Naive thymus-derived CD8-positive, alpha-beta T cell (primary cell): ENCODE data around the gene MDC1. TPM values are rescaled to one million over a fixed set of nuclear protein-coding genes. Genes with fewer than 3 reads are reported as not detected.
"Not testable (repeated sequence)": the region's sequence is repeated elsewhere in the genome, so short reads cannot be mapped to it uniquely, and the experiment has no call there.

Experiments
- ATAC-seq, 2 donors: fragments of 150-1000 bp; cut with Tn5 transposase in 1 of 2; sonication (Bioruptor Pico), chemical (Tn5 transposase) in 1 of 2; 1 replicate in 1 of 2; 2 replicates in 1 of 2; pipeline ENCODE4 v1.10.0; 2021; ENCODE audit warnings: mild to moderate bottlenecking in 2 of 2, moderate library complexity in 2 of 2
- POLR2A ChIA-PET: fragments of 350-600 bp; sonication (Branson Sonifier 250); formaldehyde crosslinking; loops from one replicate; lab custom pipeline; 2021; ENCODE audit warnings: antibody characterized with exemption; lab: Charles Lee
- DNase-seq, 10 donors: peaks; one replicate each; pipeline versions ENCODE4 v3.0.0 to v3.0.0-alpha.2; 2020 to 2022
- H3K27ac Mint-ChIP-seq, 10 donors: one replicate each; pipeline ENCODE4 v1.8.0; 2020 to 2022; ENCODE audit warnings: mild to moderate bottlenecking in 10 of 10, mixed read lengths in 10 of 10, moderate library complexity in 4 of 10, inconsistent platforms in 1 of 10
- H3K27me3 Mint-ChIP-seq, 5 donors: one replicate each; pipeline ENCODE4 v1.8.0; 2021 to 2022; ENCODE audit warnings: mixed read lengths in 5 of 5
- H3K36me3 Mint-ChIP-seq, 3 donors: one replicate each; pipeline ENCODE4 v1.8.0; 2020 to 2022; ENCODE audit warnings: mixed read lengths in 3 of 3, mild to moderate bottlenecking in 2 of 3, inconsistent platforms in 1 of 3
- H3K4me1 Mint-ChIP-seq, 4 donors: one replicate each; pipeline ENCODE4 v1.8.0; 2021 to 2022; ENCODE audit warnings: mixed read lengths in 4 of 4
- H3K4me3 Mint-ChIP-seq, 10 donors: one replicate each; pipeline ENCODE4 v1.8.0; 2020 to 2022; ENCODE audit warnings: mild to moderate bottlenecking in 10 of 10, mixed read lengths in 10 of 10, moderate library complexity in 6 of 10, inconsistent platforms in 1 of 10
- H3K9me3 Mint-ChIP-seq, 9 donors: one replicate each; pipeline ENCODE4 v1.8.0; 2020 to 2022; ENCODE audit warnings: mixed read lengths in 9 of 9, mild to moderate bottlenecking in 3 of 9, inconsistent platforms in 1 of 9, moderate library complexity in 1 of 9
- polyA plus RNA-seq, 3 donors: library from polyadenylated mRNA; unstranded; fragments of 300-500 nt; fragmentation: Illumina TruSeq; gene quantifications; one replicate each; pipeline ENCODE4 v1.2.3, GENCODE V29; 2021
- total RNA-seq, 8 experiments: library from RNA in 2 of 8; stranded (reverse) in 2 of 8; gene quantifications; one replicate each; pipeline ENCODE4 v1.2.3 and lab custom pipeline; 2021 to 2026

Gene MDC1
- total and polyA plus RNA-seq, 5 experiments from 2014 or later, result 1.3 to 54.9 (median 6.3) TPM

- peaks cover 21 to 47% (median 31%) of the 10 kb centered on the region in 4 donors for H3K4me1 Mint-ChIP-seq
- no peaks in the 10 kb centered on the region for H3K9me3 Mint-ChIP-seq
- peak; percentile 66 to 90 (median 80) for DNase-seq
- POLR2A ChIA-PET, result interaction anchor here (0.6 to 6.6 kb wide), 26 partner anchors 9 to 356 kb away, joined by 3 to 51 read pairs (median 4); partner anchors contain the start of genes ABCF1, DHX16, FLOT1 and IER3
- H3K4me3 Mint-ChIP-seq, result peak overlapping the region; percentile 14 to 77 (median 51)
- peak; percentile 98 to 99 for ATAC-seq
- no peaks in the 10 kb centered on the region for H3K27me3 Mint-ChIP-seq
- H3K36me3 Mint-ChIP-seq, result peaks cover 0 to 41% (median 9%) of the 10 kb centered on the region in 3 donors
- H3K27ac Mint-ChIP-seq, result peak overlapping the region; percentile 47 to 81 (median 70)
Observed at GRCh38 chr6:30730601-30731435, 13.7 kb upstream of the MDC1 start.

DNA sequence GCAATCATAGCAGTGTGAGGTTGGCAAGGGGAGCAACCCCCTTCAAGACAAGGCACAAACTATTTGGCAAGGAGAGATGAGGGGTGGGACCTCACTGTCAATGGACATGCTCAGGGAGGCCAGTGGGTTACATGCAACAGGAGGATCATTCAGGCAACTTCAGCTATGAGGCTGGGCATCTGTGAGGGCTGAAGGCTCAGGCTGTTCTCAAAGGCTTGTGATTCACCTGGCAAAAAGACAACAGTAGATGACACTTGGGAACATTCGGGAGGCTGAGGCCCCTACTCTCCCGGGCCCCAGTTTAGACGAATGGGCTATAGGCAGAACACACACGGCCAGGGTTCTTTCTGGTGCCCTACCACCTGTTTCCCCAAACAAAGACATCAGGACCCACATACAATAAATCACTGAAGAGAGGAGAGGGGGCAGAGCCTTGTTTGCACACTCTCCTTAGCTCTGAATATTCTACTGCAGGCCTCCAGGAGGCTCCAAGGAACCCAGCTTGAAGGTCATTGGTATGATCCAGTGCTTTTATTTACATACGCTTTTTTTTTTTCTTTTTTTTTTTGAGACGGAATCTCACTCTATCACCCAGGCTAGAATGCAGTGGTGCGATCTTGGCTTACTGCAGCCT, 11.0 kb upstream of the MDC1 start:
- POLR2A ChIA-PET, result interaction anchor here (0.5 to 6.6 kb wide), 10 partner anchors 47 to 1616 kb away, joined by 3 to 51 read pairs (median 4); partner anchors contain the start of gene DHX16
- Mint-ChIP-seq H3K4me1 (peaks cover 23 to 58% (median 48%) of the 10 kb centered on the region in 4 donors), H3K9me3 (no peaks in the 10 kb centered on the region), H3K36me3 (peaks cover 0 to 58% (median 14%) of the 10 kb centered on the region in 3 donors), H3K4me3 (no peak overlapping the region), H3K27ac (peak overlapping the region in 9 of 10 donors; percentile 34 to 84 (median 80)), H3K27me3 (no peaks in the 10 kb centered on the region)
- DNase-seq, result no peak
- ATAC-seq, result no peak

DNA sequence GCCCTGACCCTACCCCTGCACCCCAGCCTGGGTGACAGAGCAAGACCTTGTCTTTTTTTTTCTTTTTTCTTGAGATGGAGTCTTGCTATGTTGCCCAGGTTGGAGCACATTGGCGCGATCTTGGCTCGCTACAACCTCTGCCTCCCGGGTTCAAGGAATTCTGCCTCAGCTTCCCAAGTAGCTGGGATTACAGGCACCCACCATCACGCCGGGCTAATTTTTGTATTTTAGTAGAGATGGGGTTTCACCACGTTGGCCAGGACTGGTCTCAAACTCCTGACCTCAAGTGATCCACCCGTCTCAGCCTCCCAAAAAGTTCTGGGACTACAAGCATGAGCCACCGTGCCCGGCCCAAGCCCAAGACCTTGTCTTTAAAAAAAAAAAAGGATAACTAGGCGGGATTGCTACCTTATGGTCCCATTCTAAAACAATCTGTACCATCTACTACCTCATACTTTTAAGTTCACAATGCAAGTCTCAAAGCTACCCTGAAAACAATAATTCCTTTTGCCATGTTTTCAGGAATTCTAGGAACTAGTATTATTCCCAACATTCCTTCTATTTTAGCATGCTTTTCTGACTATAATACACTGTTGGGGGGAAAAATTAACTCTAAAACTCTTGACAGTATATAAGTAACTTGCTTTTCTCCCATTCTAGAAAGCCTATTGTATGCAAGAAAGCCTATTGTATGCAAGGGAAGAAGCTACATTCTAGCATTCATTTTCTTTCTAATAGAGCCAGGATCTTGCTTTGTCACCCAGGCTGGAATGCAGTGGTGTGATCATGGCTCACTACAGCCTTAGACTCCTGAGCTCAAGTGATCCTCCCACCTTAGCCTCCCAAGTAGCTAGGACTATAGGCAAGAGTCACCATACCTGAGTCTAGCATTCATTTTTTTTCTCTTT, 9.7 kb upstream of the MDC1 start:
- Mint-ChIP-seq H3K4me3 (no peak overlapping the region), H3K36me3 (peaks cover 0 to 58% (median 15%) of the 10 kb centered on the region in 3 donors), H3K27me3 (no peaks in the 10 kb centered on the region)

DNA sequence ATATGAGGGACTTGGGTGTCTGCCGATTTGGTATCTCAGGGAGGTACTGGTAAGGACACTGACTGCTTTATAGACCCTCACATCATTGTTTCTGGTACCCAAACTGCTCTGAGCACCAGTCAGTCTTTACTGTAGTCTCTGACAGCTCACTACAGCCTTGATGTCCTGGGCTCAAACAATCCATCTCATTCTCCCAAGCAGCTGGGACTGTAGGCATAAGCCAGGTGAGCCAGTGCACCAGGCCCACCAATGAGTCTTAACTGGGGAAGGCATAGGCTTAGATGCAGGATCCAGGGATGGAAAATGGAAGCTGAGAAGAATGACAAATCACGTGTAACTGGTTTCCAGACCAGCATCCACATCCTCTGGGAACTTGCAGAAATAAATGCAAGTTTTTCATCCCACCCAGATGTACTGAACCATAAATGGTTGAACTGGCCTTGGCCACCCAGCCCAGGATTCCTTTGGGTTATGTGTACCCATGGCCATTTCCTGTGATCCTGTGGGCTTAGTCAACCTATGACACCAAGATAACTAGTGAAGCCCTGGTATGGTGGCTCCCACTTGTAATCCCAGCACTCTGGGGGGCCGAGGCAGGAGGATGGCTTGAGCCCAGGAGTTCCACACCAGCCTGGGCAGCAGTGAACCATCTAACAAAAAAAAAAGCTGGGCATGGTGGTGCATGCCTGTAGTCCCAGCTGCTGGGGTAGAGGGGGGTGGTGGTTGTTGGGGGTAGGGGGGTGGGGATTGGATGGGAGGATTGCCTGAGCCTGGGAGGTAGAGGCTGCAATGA, 8.8 kb upstream of the MDC1 start:
- POLR2A ChIA-PET, result interaction anchor here (0.7 to 6.6 kb wide), 5 partner anchors 15 to 155 kb away, joined by 3 to 51 read pairs (median 3); partner anchors contain the start of gene ABCF1
- DNase-seq (no peak), ATAC-seq (no peak)
- H3K36me3 Mint-ChIP-seq, result peaks cover 0 to 61% (median 15%) of the 10 kb centered on the region in 3 donors
- peaks cover 29 to 65% (median 57%) of the 10 kb centered on the region in 4 donors for H3K4me1 Mint-ChIP-seq
- no peaks in the 10 kb centered on the region for H3K27me3 Mint-ChIP-seq
- no peak overlapping the region for H3K4me3 Mint-ChIP-seq
- H3K9me3 Mint-ChIP-seq, result no peaks in the 10 kb centered on the region
- peak overlapping the region in 9 of 10 donors; percentile 49 to 88 (median 82) for H3K27ac Mint-ChIP-seq

More for the DNA sequence above, 9.7 kb upstream of the MDC1 start:
- Mint-ChIP-seq H3K9me3 (no peaks in the 10 kb centered on the region), H3K4me1 (peaks cover 27 to 67% (median 57%) of the 10 kb centered on the region in 4 donors), H3K27ac (peak overlapping the region in 8 of 10 donors; percentile 52 to 84 (median 70))
- no peak for DNase-seq
- ATAC-seq, result no peak
- POLR2A ChIA-PET, result interaction anchor here (0.6 to 6.6 kb wide), 7 partner anchors 14 to 210 kb away, joined by 3 to 51 read pairs (median 3); partner anchors contain the start of gene DHX16

GRCh38 chr6:30724906-30725667, 8.0 kb upstream of the MDC1 start:
- peak overlapping the region in 9 of 10 donors; percentile 22 to 84 (median 76) for H3K27ac Mint-ChIP-seq
- POLR2A ChIA-PET, result interaction anchor here (0.7 to 14.3 kb wide), 4 partner anchors 44 to 183 kb away, joined by 3 to 594 read pairs (median 27); partner anchors contain the start of genes ABCF1 and DHX16
- H3K27me3 Mint-ChIP-seq, result no peaks in the 10 kb centered on the region
- peaks cover 23 to 56% (median 49%) of the 10 kb centered on the region in 4 donors for H3K4me1 Mint-ChIP-seq
- no peak for ATAC-seq
- H3K9me3 Mint-ChIP-seq, result no peaks in the 10 kb centered on the region
- DNase-seq, result no peak
- peak overlapping the region in 1 of 10 donors; percentile 3 for H3K4me3 Mint-ChIP-seq
- peaks cover 0 to 57% (median 17%) of the 10 kb centered on the region in 3 donors for H3K36me3 Mint-ChIP-seq

DNA sequence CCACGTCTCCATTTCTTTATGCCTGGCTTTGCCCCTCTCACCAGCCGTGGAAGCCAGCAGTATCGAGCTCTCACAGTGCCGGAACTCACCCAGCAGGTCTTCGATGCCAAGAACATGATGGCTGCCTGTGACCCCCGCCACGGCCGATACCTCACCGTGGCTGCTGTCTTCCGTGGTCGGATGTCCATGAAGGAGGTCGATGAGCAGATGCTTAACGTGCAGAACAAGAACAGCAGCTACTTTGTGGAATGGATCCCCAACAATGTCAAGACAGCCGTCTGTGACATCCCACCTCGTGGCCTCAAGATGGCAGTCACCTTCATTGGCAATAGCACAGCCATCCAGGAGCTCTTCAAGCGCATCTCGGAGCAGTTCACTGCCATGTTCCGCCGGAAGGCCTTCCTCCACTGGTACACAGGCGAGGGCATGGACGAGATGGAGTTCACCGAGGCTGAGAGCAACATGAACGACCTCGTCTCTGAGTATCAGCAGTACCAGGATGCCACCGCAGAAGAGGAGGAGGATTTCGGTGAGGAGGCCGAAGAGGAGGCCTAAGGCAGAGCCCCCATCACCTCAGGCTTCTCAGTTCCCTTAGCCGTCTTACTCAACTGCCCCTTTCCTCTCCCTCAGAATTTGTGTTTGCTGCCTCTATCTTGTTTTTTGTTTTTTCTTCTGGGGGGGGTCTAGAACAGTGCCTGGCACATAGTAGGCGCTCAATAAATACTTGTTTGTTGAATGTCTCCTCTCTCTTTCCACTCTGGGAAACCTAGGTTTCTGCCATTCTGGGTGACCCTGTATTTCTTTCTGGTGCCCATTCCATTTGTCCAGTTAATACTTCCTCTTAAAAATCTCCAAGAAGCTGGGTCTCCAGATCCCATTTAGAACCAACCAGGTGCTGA, 7.0 kb upstream of the MDC1 start:
- H3K9me3 Mint-ChIP-seq, ATAC-seq, DNase-seq, H3K27me3 Mint-ChIP-seq: not testable (repeated sequence)
- Mint-ChIP-seq H3K4me1 (peaks cover 24 to 62% (median 55%) of the 10 kb centered on the region in 4 donors), H3K27ac (peak overlapping the region; percentile 63 to 87 (median 78)), H3K4me3 (peak overlapping the region in 7 of 10 donors; percentile 1 to 57 (median 26)), H3K36me3 (peaks cover 0 to 56% (median 17%) of the 10 kb centered on the region in 3 donors)
- POLR2A ChIA-PET, result interaction anchor here (0.6 to 14.3 kb wide), 6 partner anchors 9 to 182 kb away, joined by 3 to 594 read pairs (median 4); partner anchors contain the start of gene DHX16

DNA sequence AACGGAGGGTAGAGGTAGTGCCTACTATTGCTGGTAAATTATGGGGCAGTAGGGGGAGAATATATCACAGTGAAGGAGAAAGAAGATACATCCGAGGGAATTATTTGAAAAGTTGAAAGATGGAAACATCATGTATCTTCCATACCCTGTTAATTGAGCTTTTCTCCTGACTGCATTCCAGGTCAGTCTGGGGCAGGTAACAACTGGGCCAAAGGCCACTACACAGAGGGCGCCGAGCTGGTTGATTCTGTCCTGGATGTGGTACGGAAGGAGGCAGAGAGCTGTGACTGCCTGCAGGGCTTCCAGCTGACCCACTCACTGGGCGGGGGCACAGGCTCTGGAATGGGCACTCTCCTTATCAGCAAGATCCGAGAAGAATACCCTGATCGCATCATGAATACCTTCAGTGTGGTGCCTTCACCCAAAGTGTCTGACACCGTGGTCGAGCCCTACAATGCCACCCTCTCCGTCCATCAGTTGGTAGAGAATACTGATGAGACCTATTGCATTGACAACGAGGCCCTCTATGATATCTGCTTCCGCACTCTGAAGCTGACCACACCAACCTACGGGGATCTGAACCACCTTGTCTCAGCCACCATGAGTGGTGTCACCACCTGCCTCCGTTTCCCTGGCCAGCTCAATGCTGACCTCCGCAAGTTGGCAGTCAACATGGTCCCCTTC, 6.2 kb upstream of the MDC1 start:
- H3K27me3 Mint-ChIP-seq, ATAC-seq, H3K9me3 Mint-ChIP-seq, DNase-seq: not testable (repeated sequence)
- peak overlapping the region in 8 of 10 donors; percentile 18 to 98 (median 90) for H3K4me3 Mint-ChIP-seq
- H3K4me1 Mint-ChIP-seq, result peaks cover 24 to 68% (median 59%) of the 10 kb centered on the region in 4 donors
- H3K36me3 Mint-ChIP-seq, result peaks cover 0 to 50% (median 17%) of the 10 kb centered on the region in 3 donors
- POLR2A ChIA-PET, result interaction anchor here (1.0 to 14.3 kb wide), 12 partner anchors 7 to 182 kb away, joined by 3 to 594 read pairs (median 6); partner anchors contain the start of genes C6orf136, DHX16, MRPS18B and NRM
- peak overlapping the region; percentile 82 to 99 (median 92) for H3K27ac Mint-ChIP-seq

DNA sequence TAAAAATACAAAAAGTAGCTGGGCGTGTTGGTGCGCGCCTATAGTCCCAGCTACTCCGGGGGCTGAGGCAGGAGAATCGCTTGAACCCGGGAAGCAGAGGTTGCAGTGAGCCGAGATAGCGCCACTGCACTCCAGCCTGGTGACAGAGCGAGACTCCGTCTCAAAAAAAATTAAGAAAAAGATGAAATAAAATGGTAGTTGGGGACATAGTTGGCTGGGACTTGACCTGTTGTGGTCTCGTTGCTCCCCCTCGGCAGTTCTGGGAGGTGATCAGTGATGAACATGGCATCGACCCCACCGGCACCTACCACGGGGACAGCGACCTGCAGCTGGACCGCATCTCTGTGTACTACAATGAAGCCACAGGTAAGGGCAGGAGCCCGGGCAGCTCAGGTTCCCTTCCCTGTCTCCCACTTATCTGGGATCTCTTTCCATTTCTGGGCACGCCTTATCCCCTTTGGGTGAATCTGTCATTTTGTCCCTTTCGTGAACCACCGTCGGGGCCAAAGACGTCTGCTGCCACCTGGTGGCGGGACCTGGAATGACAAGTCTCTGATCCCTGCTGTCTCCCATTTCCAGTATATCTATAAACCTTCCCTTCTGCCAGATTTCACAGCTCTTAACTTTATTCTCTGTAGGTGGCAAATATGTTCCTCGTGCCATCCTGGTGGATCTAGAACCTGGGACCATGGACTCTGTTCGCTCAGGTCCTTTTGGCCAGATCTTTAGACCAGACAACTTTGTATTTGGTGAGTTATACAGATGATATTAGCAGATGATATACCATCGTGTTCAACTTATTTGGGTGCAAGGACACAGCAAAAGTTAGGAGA, 5.4 kb upstream of the MDC1 start:
- Mint-ChIP-seq H3K4me3 (peak overlapping the region; percentile 87 to 99 (median 98)), H3K4me1 (peaks cover 26 to 66% (median 63%) of the 10 kb centered on the region in 4 donors), H3K27ac (peak overlapping the region; percentile 82 to 99 (median 92)), H3K27me3 (no peaks in the 10 kb centered on the region), H3K36me3 (peaks cover 0 to 43% (median 15%) of the 10 kb centered on the region in 3 donors), H3K9me3 (no peaks in the 10 kb centered on the region)
- peak; percentile 70 to 94 (median 82) for DNase-seq
- ATAC-seq, result no peak
- POLR2A ChIA-PET, result interaction anchor here (0.6 to 14.3 kb wide), 20 partner anchors 8 to 241 kb away, joined by 3 to 594 read pairs (median 6); partner anchors contain the start of genes C6orf136, DDR1, DHX16 and MRPS18B
